Activated CD8-positive, alpha-beta T cell treated with anti-CD3 and anti-CD28 coated beads for 36 hours (primary cell): ENCODE measurements around the gene LRRC19. TPM values are rescaled to one million over a fixed set of nuclear protein-coding genes. Genes with fewer than 3 reads are reported as not detected.
A peak's percentile ranks its signal among the peaks of the same experiment; 100 is the strongest.

Experiments
- ATAC-seq: fragments of 200-7000 bp; cut with Tn5 transposase; one replicate; pipeline ENCODE4 v1.10.0; 2021; ENCODE audit warnings: mild to moderate bottlenecking, moderate library complexity
- CTCF ChIA-PET: fragments of 350-600 bp; sonication (Branson Sonifier 250); formaldehyde crosslinking; loops from one replicate; lab custom pipeline; 2021; ENCODE audit warnings: antibody characterized with exemption; lab: Charles Lee
- POLR2A ChIA-PET: fragments of 350-600 bp; sonication (Branson Sonifier 250); formaldehyde crosslinking; loops from one replicate; lab custom pipeline; 2021; ENCODE audit warnings: antibody characterized with exemption; lab: Charles Lee
- DNase-seq: peaks from one replicate; pipeline ENCODE4 v3.0.0-alpha.2; 2020
- H3K27ac Mint-ChIP-seq: one replicate; pipeline ENCODE4 v1.8.0; 2021; ENCODE audit warnings: mild to moderate bottlenecking, mixed read lengths
- H3K27me3 Mint-ChIP-seq: one replicate; pipeline ENCODE4 v1.8.0; 2021; ENCODE audit warnings: mixed read lengths
- H3K36me3 Mint-ChIP-seq: one replicate; pipeline ENCODE4 v1.8.0; 2021; ENCODE audit warnings: low read depth, mixed read lengths
- H3K4me1 Mint-ChIP-seq: one replicate; pipeline ENCODE4 v1.8.0; 2021; ENCODE audit warnings: low read depth, mixed read lengths
- H3K4me3 Mint-ChIP-seq: one replicate; pipeline ENCODE4 v1.8.0; 2021; ENCODE audit warnings: mild to moderate bottlenecking, moderate library complexity, mixed read lengths
- H3K9me3 Mint-ChIP-seq: one replicate; pipeline ENCODE4 v1.8.0; 2021; ENCODE audit warnings: mixed read lengths
- intact Hi-C: fragments of 100-400 bp; cut with micrococcal nuclease; formaldehyde crosslinking; loops from one replicate; pipeline ENCODE4 v1.10.0; 2022
- total RNA-seq, 2 experiments: library from RNA; stranded (reverse); gene quantifications; one replicate each; pipeline ENCODE4 v1.2.3, GENCODE V29; 2021
- TF ChIP-seq, protein P1 (sequence below): fragments of 200-600 bp; IDR thresholded peaks from one replicate; pipeline ENCODE4 v1.8.0; 2022; ENCODE audit warnings: antibody characterized with exemption, mild to moderate bottlenecking

LRRC19 gene
- total RNA-seq, 2 experiments from 2014 or later, result not detected

DNA sequence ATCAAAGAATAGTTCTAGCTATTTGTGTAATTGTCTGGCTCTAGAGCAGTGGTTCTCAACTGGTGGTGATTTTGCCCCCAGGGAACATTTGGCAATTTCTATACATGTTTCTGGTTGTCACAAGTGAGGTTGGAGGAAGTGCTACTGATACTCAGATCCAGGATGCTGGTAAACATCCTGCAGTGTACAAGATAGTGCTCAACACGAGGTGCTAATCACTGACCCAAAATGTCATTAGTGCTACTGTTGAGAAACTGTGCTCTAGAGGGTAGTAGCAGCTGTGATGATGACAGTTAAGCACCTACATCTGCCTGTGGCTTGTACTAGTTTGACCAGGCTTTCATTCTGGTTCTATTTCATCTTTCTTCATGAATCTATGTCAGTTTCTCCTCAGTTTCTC is 22.1 kb downstream of the LRRC19 start:
- DNase-seq (no peak), ATAC-seq (no peak)
- Mint-ChIP-seq H3K9me3 (no peaks in the 10 kb centered on the region), H3K4me1 (no peaks in the 10 kb centered on the region), H3K36me3 (peaks cover 11% of the 10 kb centered on the region), H3K27ac (no peak overlapping the region), H3K27me3 (no peaks in the 10 kb centered on the region), H3K4me3 (no peak overlapping the region)
- POLR2A ChIA-PET, result no interaction called here
- CTCF ChIA-PET, result no interaction called here
- intact Hi-C loops, result no loop called here
- TF ChIP-seq, protein P1, sequence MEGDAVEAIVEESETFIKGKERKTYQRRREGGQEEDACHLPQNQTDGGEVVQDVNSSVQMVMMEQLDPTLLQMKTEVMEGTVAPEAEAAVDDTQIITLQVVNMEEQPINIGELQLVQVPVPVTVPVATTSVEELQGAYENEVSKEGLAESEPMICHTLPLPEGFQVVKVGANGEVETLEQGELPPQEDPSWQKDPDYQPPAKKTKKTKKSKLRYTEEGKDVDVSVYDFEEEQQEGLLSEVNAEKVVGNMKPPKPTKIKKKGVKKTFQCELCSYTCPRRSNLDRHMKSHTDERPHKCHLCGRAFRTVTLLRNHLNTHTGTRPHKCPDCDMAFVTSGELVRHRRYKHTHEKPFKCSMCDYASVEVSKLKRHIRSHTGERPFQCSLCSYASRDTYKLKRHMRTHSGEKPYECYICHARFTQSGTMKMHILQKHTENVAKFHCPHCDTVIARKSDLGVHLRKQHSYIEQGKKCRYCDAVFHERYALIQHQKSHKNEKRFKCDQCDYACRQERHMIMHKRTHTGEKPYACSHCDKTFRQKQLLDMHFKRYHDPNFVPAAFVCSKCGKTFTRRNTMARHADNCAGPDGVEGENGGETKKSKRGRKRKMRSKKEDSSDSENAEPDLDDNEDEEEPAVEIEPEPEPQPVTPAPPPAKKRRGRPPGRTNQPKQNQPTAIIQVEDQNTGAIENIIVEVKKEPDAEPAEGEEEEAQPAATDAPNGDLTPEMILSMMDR, result no peak

DNA sequence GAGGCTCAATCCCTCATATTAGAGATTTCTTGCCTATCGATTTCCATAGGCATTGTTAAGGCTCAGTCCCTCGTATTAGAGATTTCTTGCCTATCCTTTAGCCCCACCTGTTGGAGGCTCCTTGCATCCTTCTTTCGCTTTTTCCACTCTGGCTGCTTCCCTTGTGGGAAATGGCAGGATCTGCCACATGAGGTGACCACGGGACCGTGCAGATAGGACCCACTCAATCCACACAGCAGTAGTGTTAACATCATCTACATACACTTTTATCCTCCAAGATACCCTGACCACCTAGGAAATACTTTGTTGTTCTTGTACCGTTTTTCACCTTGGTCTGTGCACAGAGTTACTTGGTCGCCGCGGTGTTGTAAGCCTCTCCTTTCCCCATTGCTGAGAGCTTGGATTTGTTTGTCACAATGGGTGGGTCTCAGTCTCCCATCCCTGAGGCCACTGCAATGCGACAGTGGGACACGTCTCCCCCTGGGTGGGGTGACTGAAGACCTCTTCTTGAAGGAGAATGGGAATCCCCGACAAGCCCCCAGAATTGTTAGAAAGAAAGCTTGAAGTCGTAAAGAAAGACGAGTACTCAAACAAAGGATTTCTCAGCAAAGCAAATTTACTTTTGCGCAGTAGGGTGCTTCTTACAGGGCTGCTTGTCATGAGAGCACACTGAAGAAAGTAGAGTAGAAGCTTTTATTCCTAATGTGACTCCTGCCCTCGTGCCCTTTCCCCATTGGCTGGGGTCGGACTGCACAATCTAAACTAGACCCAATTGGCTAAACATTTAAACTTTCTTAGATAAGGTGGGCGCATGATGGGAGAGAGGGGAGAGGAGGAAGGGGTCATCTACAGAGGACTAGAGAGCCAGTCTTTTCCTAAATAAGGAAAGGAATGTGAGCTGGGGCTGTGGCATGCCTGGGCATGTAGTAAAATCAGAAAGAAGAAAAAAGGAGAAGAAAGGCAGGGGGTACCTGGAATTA is 29.5 kb downstream of the LRRC19 start:
- intact Hi-C loops, result loop anchor here (2.0 kb wide), 1 partner anchor 231 kb away; no protein-coding TSS in a partner anchor
- no peaks in the 10 kb centered on the region for H3K4me1 Mint-ChIP-seq
- peaks cover 1% of the 10 kb centered on the region for H3K36me3 Mint-ChIP-seq
- TF ChIP-seq, protein P1, result peak; percentile 53
- H3K27ac Mint-ChIP-seq, result no peak overlapping the region
- H3K27me3 Mint-ChIP-seq, result no peaks in the 10 kb centered on the region
- ATAC-seq (peak; percentile 42), DNase-seq (peak; percentile 6)
- POLR2A ChIA-PET, result interaction anchor here (2.2 kb wide), 1 partner anchor 29 kb away, joined by 8 read pairs; the partner anchor contains the start of gene PLAA
- no peaks in the 10 kb centered on the region for H3K9me3 Mint-ChIP-seq
- CTCF ChIA-PET, result interaction anchor here (0.8 to 1.2 kb wide), 4 partner anchors 9 to 234 kb away, joined by 3 to 4 read pairs (median 3); no protein-coding TSS in a partner anchor
- no peak overlapping the region for H3K4me3 Mint-ChIP-seq

DNA sequence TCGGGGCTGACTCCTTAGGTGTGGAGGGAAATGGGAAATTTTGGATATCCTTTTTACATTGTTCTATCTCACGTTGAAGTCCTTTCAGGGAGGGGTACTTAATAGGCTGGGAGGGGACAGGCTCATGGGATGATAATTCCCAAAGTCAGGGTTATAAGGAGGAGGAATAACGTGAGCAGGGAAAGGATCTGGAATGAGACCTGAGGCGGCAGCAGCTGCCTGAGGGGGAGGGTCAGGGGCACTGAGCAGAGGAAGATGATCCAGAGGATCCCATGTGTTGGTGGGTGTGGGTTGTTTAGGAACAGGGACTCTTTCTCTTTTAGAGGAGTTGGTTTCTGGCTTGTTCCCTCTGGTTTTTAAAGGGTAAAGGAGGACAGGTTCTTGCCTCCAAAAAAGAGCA is 30.5 kb downstream of the LRRC19 start:
- H3K27ac Mint-ChIP-seq, result no peak overlapping the region

DNA sequence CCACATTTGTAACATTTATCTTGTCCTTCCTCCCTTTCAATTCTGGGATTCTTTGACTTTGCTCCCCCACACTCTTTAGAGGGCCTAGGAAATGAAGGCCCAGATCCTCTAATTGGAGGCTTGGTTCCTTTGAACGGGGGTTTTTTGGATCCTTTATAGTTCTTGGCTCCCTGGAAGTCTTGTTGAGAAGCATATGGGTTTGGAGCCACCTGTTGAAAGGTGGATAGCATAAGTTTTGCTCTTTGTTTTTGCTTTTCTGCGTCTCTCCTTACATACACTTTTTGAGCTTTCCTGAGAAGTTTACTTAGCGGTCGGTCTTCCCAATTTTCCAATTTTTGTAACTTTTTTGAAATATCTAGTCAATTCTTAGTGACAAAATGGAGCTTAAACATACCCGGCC is 31.5 kb downstream of the LRRC19 start:
- ATAC-seq, result no peak
- H3K27ac Mint-ChIP-seq, result no peak overlapping the region
- TF ChIP-seq, protein P1, result no peak
- DNase-seq, result no peak
- intact Hi-C loops, result loop anchor here (2.0 kb wide), 1 partner anchor 229 kb away; no protein-coding TSS in a partner anchor
- no peaks in the 10 kb centered on the region for H3K27me3 Mint-ChIP-seq
- H3K4me1 Mint-ChIP-seq, result no peaks in the 10 kb centered on the region
- peaks cover 3% of the 10 kb centered on the region for H3K9me3 Mint-ChIP-seq
- peaks cover 7% of the 10 kb centered on the region for H3K36me3 Mint-ChIP-seq
- no peak overlapping the region for H3K4me3 Mint-ChIP-seq
- CTCF ChIA-PET, result interaction anchor here (0.9 kb wide), 1 partner anchor 21 kb away, joined by 4 read pairs; no protein-coding TSS in a partner anchor
- POLR2A ChIA-PET, result interaction anchor here (0.6 kb wide), 1 partner anchor 23 kb away, joined by 3 read pairs; no protein-coding TSS in a partner anchor

More for the DNA sequence above, 30.5 kb downstream of the LRRC19 start:
- ATAC-seq (no peak), DNase-seq (no peak)
- H3K4me3 Mint-ChIP-seq, result no peak overlapping the region
- TF ChIP-seq, protein P1, result no peak
- POLR2A ChIA-PET, result interaction anchor here (2.2 kb wide), 1 partner anchor 28 kb away, joined by 8 read pairs; the partner anchor contains the start of gene PLAA
- peaks cover 3% of the 10 kb centered on the region for H3K36me3 Mint-ChIP-seq
- H3K4me1 Mint-ChIP-seq, result no peaks in the 10 kb centered on the region
- intact Hi-C loops, result loop anchor here (2.0 kb wide), 1 partner anchor 230 kb away; no protein-coding TSS in a partner anchor
- H3K9me3 Mint-ChIP-seq, result no peaks in the 10 kb centered on the region
- CTCF ChIA-PET, result interaction anchor here (0.8 to 1.0 kb wide), 4 partner anchors 10 to 233 kb away, joined by 3 to 4 read pairs (median 3); no protein-coding TSS in a partner anchor
- no peaks in the 10 kb centered on the region for H3K27me3 Mint-ChIP-seq
